GM23338 (cell line): ENCODE data around the gene CCDC92. TPM values are rescaled to one million over a fixed set of nuclear protein-coding genes. Genes with fewer than 3 reads are reported as not detected.

ENCODE experiments used
- ATAC-seq: fragments of 200-7000 bp; cut with Tn5 transposase; 3 replicates; pipeline ENCODE4 v1.9.1; 2020
- DNase-seq: peaks from one replicate; pipeline ENCODE4 v3.0.0-alpha.2; 2015; ENCODE audit warnings: low spot score
- H2AFZ ChIP-seq: fragments of 200-600 bp; sonication (generic); 2 replicates; pipeline ENCODE4 v1.8.0; 2016; ENCODE audit warnings: antibody characterized with exemption, mild to moderate bottlenecking, moderate library complexity
- H3F3A ChIP-seq: fragments of 200-600 bp; sonication (generic); replicated peaks from 2 replicates; pipeline ENCODE4 v1.8.0; 2017; ENCODE audit warnings: antibody characterized with exemption, mixed run types, low read depth
- H3K27ac ChIP-seq: fragments of 200-600 bp; sonication (generic); 2 replicates; pipeline ENCODE4 v1.6.1; 2016; ENCODE audit warnings: low read depth
- H3K27me3 ChIP-seq: fragments of 200-600 bp; sonication (generic); 2 replicates; pipeline ENCODE4 v1.8.0; 2016; ENCODE audit warnings: mild to moderate bottlenecking, mixed run types, moderate library complexity; ENCODE audit not compliant: insufficient read depth
- H3K36me3 ChIP-seq: fragments of 200-600 bp; sonication (generic); 2 replicates; pipeline ENCODE4 v1.8.0; 2016; ENCODE audit warnings: mild to moderate bottlenecking; ENCODE audit not compliant: insufficient read depth
- H3K4me1 ChIP-seq: fragments of 200-600 bp; sonication (generic); 2 replicates; pipeline ENCODE4 v1.8.0; 2016; ENCODE audit warnings: mild to moderate bottlenecking, moderate library complexity; ENCODE audit not compliant: insufficient read depth
- H3K4me2 ChIP-seq: fragments of 200-600 bp; sonication (generic); 2 replicates; pipeline ENCODE4 v1.7.1; 2017; ENCODE audit warnings: mixed run types
- H3K4me3 ChIP-seq: fragments of 200-600 bp; sonication (generic); 2 replicates; pipeline ENCODE4 v1.6.1; 2016; ENCODE audit warnings: mixed run types
- H3K79me2 ChIP-seq: fragments of 200-600 bp; sonication (generic); replicated peaks from 2 replicates; pipeline ENCODE4 v1.8.0; 2017; ENCODE audit warnings: mild to moderate bottlenecking; ENCODE audit not compliant: insufficient read depth
- H3K9me2 ChIP-seq: fragments of 200-600 bp; sonication (generic); 2 replicates; pipeline ENCODE4 v1.8.0; 2017; ENCODE audit not compliant: insufficient read depth
- H4K20me1 ChIP-seq: fragments of 200-600 bp; sonication (generic); replicated peaks from 2 replicates; pipeline ENCODE4 v1.8.0; 2017; ENCODE audit warnings: mild to moderate bottlenecking; ENCODE audit not compliant: insufficient read depth
- H3K27ac Mint-ChIP-seq: 2 replicates; pipeline ENCODE4 v1.8.0; 2020; ENCODE audit warnings: inconsistent platforms, mild to moderate bottlenecking, moderate library complexity, mixed read lengths
- H3K27me3 Mint-ChIP-seq: 3 replicates; pipeline ENCODE4 v1.8.0; 2022; ENCODE audit warnings: low read depth, mild to moderate bottlenecking, moderate library complexity, mixed read lengths, inconsistent platforms; ENCODE audit not compliant: insufficient read depth, poor library complexity
- H3K36me3 Mint-ChIP-seq: 3 replicates; pipeline ENCODE4 v1.8.0; 2021; ENCODE audit warnings: low read depth, mild to moderate bottlenecking, inconsistent platforms, moderate library complexity, mixed read lengths
- H3K4me1 Mint-ChIP-seq: 3 replicates; pipeline ENCODE4 v1.8.0; 2020; ENCODE audit warnings: mild to moderate bottlenecking, inconsistent platforms, mixed read lengths
- H3K4me3 Mint-ChIP-seq: 3 replicates; pipeline ENCODE4 v1.8.0; 2021; ENCODE audit warnings: moderate library complexity, mild to moderate bottlenecking, inconsistent platforms, mixed read lengths
- H3K9me3 Mint-ChIP-seq: 3 replicates; pipeline ENCODE4 v1.8.0; 2020; ENCODE audit warnings: moderate library complexity, mild to moderate bottlenecking, inconsistent platforms, mixed read lengths
- CREB1 ChIP-seq: fragments of 250-450 bp; sonication (Bioruptor Pico); IDR thresholded peaks from 2 replicates; pipeline ENCODE4 v1.5.0; 2020; ENCODE audit warnings: low read depth, mild to moderate bottlenecking, moderate library complexity
- CTCF ChIP-seq, 2 experiments: fragments of 200-600 bp in 1 of 2; sonication (generic) in 1 of 2; conservative IDR thresholded peaks; 2 replicates each; pipeline versions ENCODE4 v1.5.1 to v1.6.1; 2016 to 2017; ENCODE audit warnings: antibody characterized with exemption in 2 of 2, low read depth in 2 of 2, mild to moderate bottlenecking in 2 of 2, moderate library complexity in 1 of 2
- ETS1 ChIP-seq: IDR thresholded peaks from 2 replicates; pipeline ENCODE4 v1.6.1; 2016; ENCODE audit warnings: antibody characterized with exemption
- EZH2 ChIP-seq: fragments of 200-600 bp; sonication (generic); IDR thresholded peaks from one replicate; pipeline ENCODE4 v1.8.0; 2017; ENCODE audit warnings: antibody characterized with exemption, mild to moderate bottlenecking, low read depth; ENCODE audit not compliant: unreplicated experiment
- EZH2phosphoT487 ChIP-seq: fragments of 200-600 bp; sonication (generic); IDR thresholded peaks from one replicate; pipeline ENCODE4 v1.8.1; 2018; ENCODE audit warnings: antibody characterized with exemption; ENCODE audit not compliant: unreplicated experiment
- JUNB ChIP-seq: IDR thresholded peaks from one replicate; pipeline ENCODE4 v1.6.1; 2016; ENCODE audit warnings: antibody characterized with exemption; ENCODE audit not compliant: unreplicated experiment
- NANOG ChIP-seq: IDR thresholded peaks from 2 replicates; pipeline ENCODE4 v1.6.1; 2016; ENCODE audit warnings: antibody characterized with exemption, borderline replicate concordance
- POLR2AphosphoS5 ChIP-seq: IDR thresholded peaks from 2 replicates; pipeline ENCODE4 v1.6.1; 2016; ENCODE audit warnings: antibody characterized with exemption, low read depth
- REST ChIP-seq: IDR thresholded peaks from one replicate; pipeline ENCODE4 v1.6.1; 2018; ENCODE audit warnings: antibody characterized with exemption; ENCODE audit not compliant: unreplicated experiment
- STAT1 ChIP-seq: IDR thresholded peaks from one replicate; pipeline ENCODE4 v1.6.1; 2016; ENCODE audit warnings: antibody characterized with exemption; ENCODE audit not compliant: unreplicated experiment
- ZNF114 ChIP-seq: fragments of 250-450 bp; sonication (Bioruptor Pico); IDR thresholded peaks from 2 replicates; pipeline ENCODE4 v1.5.0; 2020; ENCODE audit warnings: mild to moderate bottlenecking, moderate library complexity
- ZNF331 ChIP-seq: fragments of 250-450 bp; sonication (Bioruptor Pico); IDR thresholded peaks from 2 replicates; pipeline ENCODE4 v1.5.0; 2020; ENCODE audit warnings: low read depth, mild to moderate bottlenecking, moderate library complexity
- ZNF462 ChIP-seq: fragments of 250-450 bp; sonication (Bioruptor Pico); IDR thresholded peaks from 2 replicates; pipeline ENCODE4 v1.5.0; 2020; ENCODE audit warnings: mild to moderate bottlenecking, moderate library complexity
- polyA plus RNA-seq: library from polyadenylated mRNA; unstranded; fragments of >200 nt; fragmentation: Nextera tagmentation; extraction: Ambion mirVana; gene quantifications from 2 replicates; pipeline ENCODE4 v1.2.1, GENCODE V29; 2016
- total RNA-seq: library from RNA; depleted of rRNA; stranded (reverse); fragments of >200 nt; shearing (Covaris generic); gene quantifications from 2 replicates; pipeline ENCODE4 v1.2.3, GENCODE V29; 2014

CCDC92 gene
- total and polyA plus RNA-seq, 2 experiments from 2014 or later, result 0.08 to 0.31 TPM

GRCh38 chr12:123963821-123964220 is 8.8 kb downstream of the CCDC92 start:
- Histone ChIP-seq H3K4me3 (no peak overlapping the region), H2AFZ (no peak overlapping the region), H3K9me2 (no peaks in the 10 kb centered on the region), H3K27ac (no peak overlapping the region), H4K20me1 (peaks cover 35% of the 10 kb centered on the region), H3K79me2 (no peaks in the 10 kb centered on the region), H3K27me3 (peaks cover 100% of the 10 kb centered on the region), H3K36me3 (no peaks in the 10 kb centered on the region), H3K4me1 (no peaks in the 10 kb centered on the region), H3F3A (no peaks in the 10 kb centered on the region), H3K4me2 (no peak overlapping the region)
- Mint-ChIP-seq H3K9me3 (no peaks in the 10 kb centered on the region), H3K27ac (no peak overlapping the region), H3K4me1 (no peaks in the 10 kb centered on the region; the same call in 2 of the 3 replicates), H3K4me3 (no peak overlapping the region), H3K36me3 (no peaks in the 10 kb centered on the region), H3K27me3 (peaks cover 90% of the 10 kb centered on the region)
- ATAC-seq, result no peak
- no peak for TF ChIP-seq NANOG
- no peak for TF ChIP-seq REST
- no peak for TF ChIP-seq CTCF (conservative IDR thresholded peaks at IDR 0.05; ENCODE audit: low read depth in 2 of 2)
- no peak for TF ChIP-seq ZNF331 (CRISPR knock-in tag)
- TF ChIP-seq EZH2phosphoT487, result no peak
- no peak for TF ChIP-seq JUNB
- TF ChIP-seq CREB1 (CRISPR knock-in tag), result no peak
- no peak for TF ChIP-seq STAT1
- no peak for TF ChIP-seq EZH2
- TF ChIP-seq ZNF114, result no peak
- TF ChIP-seq POLR2AphosphoS5, result no peak
- no peak for TF ChIP-seq ZNF462 (CRISPR knock-in tag)
- TF ChIP-seq ETS1, result no peak
- DNase-seq, result no peak
